Breast epithelium (tissue), 3 donors: Measurements from ENCODE around the gene STX18.

ENCODE experiments used
- CTCF ChIP-seq, 3 donors: fragments of 450-650 bp; IDR thresholded peaks; one replicate each; pipeline ENCODE4 v1.5.1; 2016 to 2017; ENCODE audit warnings: antibody characterized with exemption in 3 of 3, mild to moderate bottlenecking in 3 of 3, moderate library complexity in 3 of 3
- POLR2A ChIP-seq: fragments of 450-650 bp; IDR thresholded peaks from one replicate; pipeline ENCODE4 v1.6.1; 2016; ENCODE audit warnings: antibody characterized with exemption, mild to moderate bottlenecking, moderate library complexity
- POLR2AphosphoS5 ChIP-seq, 3 donors: sonication (generic); formaldehyde crosslinking; IDR thresholded peaks; one replicate each; pipeline ENCODE4 v1.6.1; 2017; ENCODE audit warnings: antibody characterized with exemption in 3 of 3

GRCh38 chr4:4585012-4585670, 43.3 kb upstream of the STX18 start:
- TF ChIP-seq CTCF (IDR thresholded peaks at IDR 0.05) (no peak), POLR2A (no peak), POLR2AphosphoS5 (IDR thresholded peaks at IDR 0.05) (no peak)
